Pulmonary artery endothelial cell (primary cell): ENCODE data around the gene ITFG1. TPM values are rescaled to one million over a fixed set of nuclear protein-coding genes. Genes with fewer than 3 reads are reported as not detected.

ENCODE experiments used
- DNase-seq: peaks from one replicate; pipeline ENCODE4 v3.0.0-alpha.2; 2011; ENCODE audit warnings: low read depth, low spot score
- total RNA-seq: library from RNA; depleted of rRNA; stranded (reverse); fragments of >200 nt; gene quantifications from 2 replicates; pipeline ENCODE4 v1.2.3, GENCODE V29; 2014

ITFG1 gene
- total RNA-seq: 42.3 and 42.5 TPM in 2 replicates

GRCh38 chr16:47460711-47461597 lies at the start of gene ITFG1, which contains the start of gene PHKB:
Gene ITFG1 (minus strand): TSS chr16:47461063. CDS start chr16:47461045, 18 bp downstream.
Gene PHKB (plus strand): TSS chr16:47461331. CDS start chr16:47461351, 20 bp downstream.
- peak; percentile 62 for DNase-seq

- no peak for DNase-seq
Observed at GRCh38 chr16:47507701-47508100, 46.8 kb upstream of the ITFG1 start.

GRCh38 chr16:47506800-47507199 lies 45.9 kb upstream of the ITFG1 start:
- DNase-seq: no peak

- no peak for DNase-seq
Observed at GRCh38 chr16:47504599-47504998, 43.7 kb upstream of the ITFG1 start.

- DNase-seq: no peak
Observed at GRCh38 chr16:47503936-47504335, 43.1 kb upstream of the ITFG1 start.

GRCh38 chr16:47499700-47500264 lies 38.9 kb upstream of the ITFG1 start:
- DNase-seq: no peak

GRCh38 chr16:47499080-47499699 lies 38.3 kb upstream of the ITFG1 start:
- DNase-seq: no peak

- DNase-seq: no peak
Observed at GRCh38 chr16:47493381-47494337, 32.8 kb upstream of the ITFG1 start.

- DNase-seq: no peak
Observed at GRCh38 chr16:47492428-47493377, 31.8 kb upstream of the ITFG1 start.

GRCh38 chr16:47492036-47492427 lies 31.2 kb upstream of the ITFG1 start:
- DNase-seq: no peak

- DNase-seq: no peak
Observed at GRCh38 chr16:47490471-47490870, 29.6 kb upstream of the ITFG1 start.

- no peak for DNase-seq
Observed at GRCh38 chr16:47488051-47488450, 27.2 kb upstream of the ITFG1 start.

GRCh38 chr16:47486856-47487255 lies 26.0 kb upstream of the ITFG1 start:
- no peak for DNase-seq

GRCh38 chr16:47483616-47484015 lies 22.8 kb upstream of the ITFG1 start:
- no peak for DNase-seq

GRCh38 chr16:47481698-47482374 lies 21.0 kb upstream of the ITFG1 start:
- DNase-seq: no peak

GRCh38 chr16:47480410-47480809 lies 19.5 kb upstream of the ITFG1 start:
- no peak for DNase-seq

GRCh38 chr16:47477679-47478078 lies 16.8 kb upstream of the ITFG1 start:
- DNase-seq: no peak

GRCh38 chr16:47476654-47477345 lies 15.9 kb upstream of the ITFG1 start:
- DNase-seq: no peak

GRCh38 chr16:47475786-47476185 lies 14.9 kb upstream of the ITFG1 start:
- no peak for DNase-seq
